CD4-positive, CD25-positive, alpha-beta regulatory T cell (primary cell): ENCODE data around the gene PRUNE2. TPM values are rescaled to one million over a fixed set of nuclear protein-coding genes. Genes with fewer than 3 reads are reported as not detected.

Experiments used
- ATAC-seq, 2 donors: fragments of 150-1000 bp; cut with Tn5 transposase; one replicate each; pipeline ENCODE4 v1.10.0; 2021; ENCODE audit warnings: low read depth in 2 of 2, moderate number of reproducible peaks in 2 of 2, moderate library complexity in 1 of 2
- DNase-seq, 3 donors: peaks; one replicate each; pipeline versions ENCODE4 v3.0.0 to v3.0.0-alpha.2; 2012 to 2022; ENCODE audit warnings: mixed read lengths in 1 of 3
- H3K27ac ChIP-seq: one replicate; pipeline ENCODE4 v1.7.0; 2013; ENCODE audit warnings: mild to moderate bottlenecking, low read length; ENCODE audit not compliant: insufficient read depth, poor library complexity, severe bottlenecking
- H3K27me3 ChIP-seq: one replicate; pipeline ENCODE4 v1.7.0; 2013; ENCODE audit warnings: low read length; ENCODE audit not compliant: control insufficient read depth, insufficient read depth
- H3K36me3 ChIP-seq: one replicate; pipeline ENCODE4 v1.7.0; 2013; ENCODE audit warnings: mild to moderate bottlenecking, low read length, moderate library complexity; ENCODE audit not compliant: control insufficient read depth, insufficient read depth
- H3K4me1 ChIP-seq: 2 replicates; pipeline ENCODE4 v1.7.0; 2013; ENCODE audit warnings: mild to moderate bottlenecking, low read length; ENCODE audit not compliant: insufficient read depth, control insufficient read depth, poor library complexity, severe bottlenecking
- H3K4me3 ChIP-seq: one replicate; pipeline ENCODE4 v1.7.0; 2013; ENCODE audit warnings: low read depth, mild to moderate bottlenecking, low read length, moderate library complexity
- H3K9me3 ChIP-seq, 2 experiments: 1 replicate in 1 of 2; 2 replicates in 1 of 2; pipeline ENCODE4 v1.7.0; 2013; ENCODE audit warnings: low read length in 2 of 2, mild to moderate bottlenecking in 1 of 2, moderate library complexity in 1 of 2; ENCODE audit not compliant: control insufficient read depth in 2 of 2
- H3K27ac Mint-ChIP-seq, 3 donors: one replicate each; pipeline ENCODE4 v1.8.0; 2020 to 2022; ENCODE audit warnings: mild to moderate bottlenecking in 3 of 3, mixed read lengths in 3 of 3, moderate library complexity in 2 of 3
- H3K27me3 Mint-ChIP-seq: one replicate; pipeline ENCODE4 v1.8.0; 2022; ENCODE audit warnings: mild to moderate bottlenecking, mixed read lengths
- H3K36me3 Mint-ChIP-seq: one replicate; pipeline ENCODE4 v1.8.0; 2020; ENCODE audit warnings: mixed read lengths
- H3K4me1 Mint-ChIP-seq, 4 donors: one replicate each; pipeline ENCODE4 v1.8.0; 2020 to 2022; ENCODE audit warnings: mixed read lengths in 4 of 4, mild to moderate bottlenecking in 1 of 4
- H3K4me3 Mint-ChIP-seq, 4 donors: one replicate each; pipeline ENCODE4 v1.8.0; 2020 to 2022; ENCODE audit warnings: mild to moderate bottlenecking in 4 of 4, mixed read lengths in 4 of 4, moderate library complexity in 3 of 4
- H3K9me3 Mint-ChIP-seq, 7 donors: one replicate each; pipeline ENCODE4 v1.8.0; 2020 to 2022; ENCODE audit warnings: mixed read lengths in 7 of 7, mild to moderate bottlenecking in 3 of 7, moderate library complexity in 2 of 7
- polyA plus RNA-seq, 4 donors: library from polyadenylated mRNA; unstranded; fragments of 300-500 nt; fragmentation: Illumina TruSeq; gene quantifications; one replicate each; pipeline ENCODE4 v1.2.3, GENCODE V29; 2021
- total RNA-seq: library from RNA; stranded (reverse); gene quantifications from one replicate; pipeline ENCODE4 v1.2.3, GENCODE V29; 2022

PRUNE2 gene
- total and polyA plus RNA-seq, 5 donors from 2014 or later: 0.28 to 0.30 TPM; not detected in 3

GRCh38 chr9:76877961-76878360 is 28.0 kb downstream of the PRUNE2 start:
- H3K36me3 Mint-ChIP-seq: no peaks in the 10 kb centered on the region
- no peak overlapping the region for H3K4me3 ChIP-seq
- H3K36me3 ChIP-seq: no peaks in the 10 kb centered on the region
- H3K4me1 ChIP-seq: no peaks in the 10 kb centered on the region
- no peaks in the 10 kb centered on the region for H3K27me3 ChIP-seq
- no peak for ATAC-seq
- H3K27me3 Mint-ChIP-seq: peaks cover 5% of the 10 kb centered on the region
- H3K27ac ChIP-seq: no peak overlapping the region
- H3K4me1 Mint-ChIP-seq: no peaks in the 10 kb centered on the region
- H3K27ac Mint-ChIP-seq: no peak overlapping the region
- H3K4me3 Mint-ChIP-seq: no peak overlapping the region
- no peaks in the 10 kb centered on the region for H3K9me3 ChIP-seq
- no peak for DNase-seq
- peaks cover 0 to 2% (median 0%) of the 10 kb centered on the region in 7 donors for H3K9me3 Mint-ChIP-seq

- Histone ChIP-seq H3K4me3 (no peak overlapping the region), H3K27ac (no peak overlapping the region), H3K4me1 (no peaks in the 10 kb centered on the region), H3K27me3 (no peaks in the 10 kb centered on the region), H3K9me3 (no peaks in the 10 kb centered on the region), H3K36me3 (no peaks in the 10 kb centered on the region)
- no peaks in the 10 kb centered on the region for H3K4me1 Mint-ChIP-seq
- no peak overlapping the region for H3K27ac Mint-ChIP-seq
- H3K36me3 Mint-ChIP-seq: no peaks in the 10 kb centered on the region
- ATAC-seq (no peak), DNase-seq (no peak)
- H3K4me3 Mint-ChIP-seq: no peak overlapping the region
- H3K27me3 Mint-ChIP-seq: peaks cover 5% of the 10 kb centered on the region
- H3K9me3 Mint-ChIP-seq: peaks cover 0 to 2% (median 0%) of the 10 kb centered on the region in 7 donors
These were observed 29.8 kb downstream of the PRUNE2 start for GRCh38 chr9:76876098-76876497.

GRCh38 chr9:76873821-76874220 is 32.1 kb downstream of the PRUNE2 start:
- Mint-ChIP-seq H3K4me3 (no peak overlapping the region), H3K27ac (no peak overlapping the region), H3K9me3 (peaks cover 0 to 1% (median 0%) of the 10 kb centered on the region in 7 donors), H3K36me3 (no peaks in the 10 kb centered on the region), H3K27me3 (no peaks in the 10 kb centered on the region), H3K4me1 (no peaks in the 10 kb centered on the region)
- ATAC-seq (no peak), DNase-seq (no peak)
- Histone ChIP-seq H3K36me3 (no peaks in the 10 kb centered on the region), H3K9me3 (no peaks in the 10 kb centered on the region), H3K27me3 (no peaks in the 10 kb centered on the region), H3K4me1 (no peaks in the 10 kb centered on the region), H3K27ac (no peak overlapping the region), H3K4me3 (no peak overlapping the region)

- Mint-ChIP-seq H3K4me1 (no peaks in the 10 kb centered on the region), H3K27me3 (no peaks in the 10 kb centered on the region), H3K9me3 (peaks cover 0 to 1% (median 0%) of the 10 kb centered on the region in 7 donors), H3K36me3 (no peaks in the 10 kb centered on the region), H3K27ac (no peak overlapping the region), H3K4me3 (no peak overlapping the region)
- H3K36me3 ChIP-seq: no peaks in the 10 kb centered on the region
- no peak for DNase-seq
- no peaks in the 10 kb centered on the region for H3K9me3 ChIP-seq
- no peaks in the 10 kb centered on the region for H3K4me1 ChIP-seq
- H3K27ac ChIP-seq: no peak overlapping the region
- ATAC-seq: no peak
- no peak overlapping the region for H3K4me3 ChIP-seq
- no peaks in the 10 kb centered on the region for H3K27me3 ChIP-seq
These were observed 32.7 kb downstream of the PRUNE2 start for GRCh38 chr9:76873056-76873792.

- no peak overlapping the region for H3K4me3 ChIP-seq
- no peak for DNase-seq
- peaks cover 0 to 1% (median 0%) of the 10 kb centered on the region in 7 donors for H3K9me3 Mint-ChIP-seq
- H3K4me3 Mint-ChIP-seq: no peak overlapping the region
- H3K27me3 Mint-ChIP-seq: no peaks in the 10 kb centered on the region
- no peak overlapping the region for H3K27ac Mint-ChIP-seq
- no peak for ATAC-seq
- H3K27ac ChIP-seq: no peak overlapping the region
- H3K4me1 ChIP-seq: no peaks in the 10 kb centered on the region
- H3K4me1 Mint-ChIP-seq: no peaks in the 10 kb centered on the region
- H3K36me3 Mint-ChIP-seq: no peaks in the 10 kb centered on the region
- no peaks in the 10 kb centered on the region for H3K27me3 ChIP-seq
- H3K36me3 ChIP-seq: no peaks in the 10 kb centered on the region
- no peaks in the 10 kb centered on the region for H3K9me3 ChIP-seq
These were observed 37.0 kb downstream of the PRUNE2 start for GRCh38 chr9:76868897-76869296.

GRCh38 chr9:76866689-76867088 is 39.2 kb downstream of the PRUNE2 start:
- Histone ChIP-seq H3K27ac (no peak overlapping the region), H3K9me3 (no peaks in the 10 kb centered on the region), H3K4me1 (no peaks in the 10 kb centered on the region), H3K36me3 (no peaks in the 10 kb centered on the region), H3K27me3 (no peaks in the 10 kb centered on the region), H3K4me3 (no peak overlapping the region)
- Mint-ChIP-seq H3K27ac (no peak overlapping the region), H3K4me1 (no peaks in the 10 kb centered on the region), H3K27me3 (peaks cover 4% of the 10 kb centered on the region), H3K9me3 (peaks cover 0 to 3% (median 0%) of the 10 kb centered on the region in 7 donors), H3K4me3 (no peak overlapping the region), H3K36me3 (no peaks in the 10 kb centered on the region)
- no peak for ATAC-seq
- no peak for DNase-seq

GRCh38 chr9:76863832-76864231 is 42.1 kb downstream of the PRUNE2 start:
- no peak for ATAC-seq

GRCh38 chr9:76859860-76860259 is 46.1 kb downstream of the PRUNE2 start:
- H3K4me1 Mint-ChIP-seq: no peaks in the 10 kb centered on the region
- H3K27ac Mint-ChIP-seq: no peak overlapping the region
- Histone ChIP-seq H3K9me3 (no peaks in the 10 kb centered on the region), H3K27ac (no peak overlapping the region), H3K4me3 (no peak overlapping the region), H3K36me3 (no peaks in the 10 kb centered on the region), H3K27me3 (no peaks in the 10 kb centered on the region), H3K4me1 (no peaks in the 10 kb centered on the region)
- H3K27me3 Mint-ChIP-seq: peaks cover 4% of the 10 kb centered on the region
- DNase-seq (no peak), ATAC-seq (no peak)
- no peak overlapping the region for H3K4me3 Mint-ChIP-seq
- peaks cover 0 to 11% (median 0%) of the 10 kb centered on the region in 7 donors for H3K9me3 Mint-ChIP-seq
- H3K36me3 Mint-ChIP-seq: no peaks in the 10 kb centered on the region

More at GRCh38 chr9:76863832-76864231, 42.1 kb downstream of the PRUNE2 start:
- Mint-ChIP-seq H3K27ac (no peak overlapping the region), H3K36me3 (no peaks in the 10 kb centered on the region), H3K27me3 (peaks cover 4% of the 10 kb centered on the region), H3K4me3 (no peak overlapping the region), H3K9me3 (peaks cover 0 to 3% (median 0%) of the 10 kb centered on the region in 7 donors), H3K4me1 (no peaks in the 10 kb centered on the region)
- no peak overlapping the region for H3K4me3 ChIP-seq
- H3K27ac ChIP-seq: no peak overlapping the region
- H3K9me3 ChIP-seq: no peaks in the 10 kb centered on the region
- H3K4me1 ChIP-seq: no peaks in the 10 kb centered on the region
- DNase-seq: no peak
- H3K36me3 ChIP-seq: no peaks in the 10 kb centered on the region
- H3K27me3 ChIP-seq: no peaks in the 10 kb centered on the region
